GM18511 (cell line): ENCODE data around the gene ICOS.

Experiments used
- ATAC-seq: cut with Tn5 transposase; IDR thresholded peaks from one replicate; pipeline ENCODE4 v1.9.1; 2021; ENCODE audit warnings: mild to moderate bottlenecking, moderate library complexity; ENCODE audit not compliant: unreplicated experiment

Gene ICOS, protein sequence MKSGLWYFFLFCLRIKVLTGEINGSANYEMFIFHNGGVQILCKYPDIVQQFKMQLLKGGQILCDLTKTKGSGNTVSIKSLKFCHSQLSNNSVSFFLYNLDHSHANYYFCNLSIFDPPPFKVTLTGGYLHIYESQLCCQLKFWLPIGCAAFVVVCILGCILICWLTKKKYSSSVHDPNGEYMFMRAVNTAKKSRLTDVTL

DNA sequence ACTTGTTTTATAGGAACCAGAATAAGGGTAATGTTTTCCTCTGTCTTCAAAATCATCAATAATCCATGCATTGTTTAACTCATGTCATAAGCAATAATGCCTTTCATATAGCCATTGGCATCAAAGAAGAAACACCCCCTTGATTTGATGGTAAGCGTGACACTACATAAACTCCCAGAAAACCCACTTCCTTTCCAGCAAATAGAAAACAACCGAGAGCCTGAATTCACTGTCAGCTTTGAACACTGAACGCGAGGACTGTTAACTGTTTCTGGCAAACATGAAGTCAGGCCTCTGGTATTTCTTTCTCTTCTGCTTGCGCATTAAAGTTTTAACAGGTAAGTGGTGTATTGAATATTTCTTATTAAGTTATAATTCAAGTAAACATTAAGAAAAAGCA is at the start of gene ICOS:
TSS of gene ICOS (plus strand) at position 229 of the 400 bp plus-strand sequence. CDS start at position 281, 52 bp downstream.
- ATAC-seq = no peak

DNA sequence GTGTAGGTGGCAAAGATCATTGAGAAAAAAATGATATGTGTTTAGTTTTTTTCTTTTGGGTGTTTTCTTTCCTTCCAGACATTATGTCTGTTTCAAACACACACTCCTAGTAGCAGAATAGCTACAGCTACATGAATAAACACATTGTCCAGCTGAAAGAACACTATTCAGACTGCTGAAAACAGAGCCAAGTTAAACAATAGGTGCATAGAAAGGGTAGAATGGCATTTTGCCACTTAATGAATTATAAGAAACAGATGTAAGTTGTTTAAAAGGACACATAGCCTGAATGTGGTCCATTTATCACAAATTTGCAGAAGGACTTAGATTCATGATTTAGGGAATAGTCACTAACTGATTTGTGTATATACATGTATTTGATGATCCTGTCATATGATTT is 48.9 kb upstream of the ICOS start:
- ATAC-seq = no peak

DNA sequence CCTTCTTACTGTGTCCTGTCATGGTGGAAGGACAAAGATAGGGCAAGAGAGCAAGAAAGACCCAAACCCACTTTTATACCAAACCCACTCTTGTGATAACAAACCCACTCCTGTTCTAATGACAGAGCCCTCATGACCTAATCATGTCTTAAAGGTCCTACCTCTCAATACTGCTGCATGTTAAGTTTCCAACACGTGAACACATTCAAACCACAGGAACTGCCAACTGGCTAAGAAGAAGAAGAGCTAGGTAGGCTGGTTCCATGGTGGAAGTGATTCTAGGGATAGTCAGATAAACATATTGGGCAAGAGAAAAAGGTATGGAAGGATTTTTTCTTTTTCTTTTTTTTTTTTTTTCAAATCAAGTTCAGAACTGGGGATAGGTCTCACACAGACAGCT is 47.0 kb upstream of the ICOS start:
- ATAC-seq = no peak

DNA sequence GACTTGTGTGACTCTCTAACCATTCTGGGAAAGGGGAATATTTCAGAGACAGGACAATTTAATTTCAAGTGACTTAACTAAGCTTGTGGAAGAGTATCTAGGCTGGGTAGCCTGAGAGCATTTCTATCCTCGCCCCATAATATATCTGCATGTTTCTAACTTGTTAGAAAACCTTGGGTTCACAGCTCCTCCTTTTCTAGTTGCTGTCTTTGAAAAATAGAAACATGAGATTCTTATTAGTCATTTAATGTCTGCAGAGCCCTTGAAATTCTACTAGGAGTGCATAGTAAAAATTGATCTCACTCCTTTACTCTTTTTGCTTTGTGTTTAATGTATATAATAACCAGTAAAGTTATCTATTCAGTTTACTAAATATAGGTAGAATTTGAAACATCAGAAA is 46.6 kb upstream of the ICOS start:
- no peak for ATAC-seq

DNA sequence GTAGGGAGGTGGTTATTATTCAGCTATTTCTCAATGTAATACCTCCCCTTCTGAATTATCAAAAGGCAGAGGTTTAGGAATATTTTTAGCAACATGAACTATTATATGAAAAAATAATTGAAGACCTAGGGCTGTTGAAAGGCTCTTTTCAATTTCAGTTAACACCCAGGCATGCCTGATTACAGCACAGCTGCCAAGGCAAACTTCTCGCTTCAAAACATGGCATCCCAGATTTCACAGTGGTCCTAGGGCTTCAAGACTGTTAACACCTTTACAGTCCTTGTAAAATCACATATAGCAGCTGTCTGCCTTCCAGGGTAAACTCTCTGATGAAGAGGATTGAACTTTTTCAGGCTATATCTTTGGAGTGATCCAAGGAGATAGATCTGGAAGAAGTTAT is 45.8 kb upstream of the ICOS start:
- no peak for ATAC-seq

DNA sequence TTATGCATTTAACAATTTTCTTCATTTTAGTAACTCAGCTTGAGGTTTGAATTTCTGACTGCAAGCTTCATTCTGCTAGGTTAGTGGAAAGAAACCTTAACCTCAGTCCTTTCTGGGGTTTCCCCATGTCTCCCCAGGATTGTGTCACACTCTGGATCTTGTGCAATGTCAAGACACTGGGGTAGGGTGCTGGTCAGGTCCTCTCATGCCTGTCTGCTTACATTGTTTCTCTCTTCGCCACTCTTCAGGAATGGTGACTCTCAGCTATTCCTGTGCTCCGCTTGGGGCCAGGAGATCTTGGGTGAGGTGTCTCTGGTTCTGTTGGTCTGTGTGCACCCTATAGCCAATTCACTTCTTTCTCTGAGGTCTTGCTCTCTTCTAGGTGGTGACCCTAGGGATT is 45.1 kb upstream of the ICOS start:
- no peak for ATAC-seq

DNA sequence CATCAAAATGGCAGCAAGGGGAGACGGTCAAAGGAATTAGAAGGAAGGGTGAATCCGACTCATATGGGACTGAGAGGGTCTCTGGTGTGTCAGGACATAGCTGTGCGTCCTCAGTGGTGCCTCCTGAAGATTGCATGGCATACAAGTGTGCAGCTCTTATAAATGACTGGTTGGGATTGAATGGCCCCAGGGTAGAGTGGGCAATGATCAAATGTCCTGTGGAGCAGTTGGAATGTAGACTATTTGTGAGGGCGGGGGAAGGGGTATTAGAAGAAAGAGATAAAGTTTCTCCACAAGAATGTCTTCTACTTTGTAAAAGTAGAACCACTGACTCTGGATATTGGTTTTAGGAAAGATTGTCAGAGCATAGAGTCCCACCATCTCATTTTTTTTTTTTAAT is 44.4 kb upstream of the ICOS start:
- no peak for ATAC-seq

DNA sequence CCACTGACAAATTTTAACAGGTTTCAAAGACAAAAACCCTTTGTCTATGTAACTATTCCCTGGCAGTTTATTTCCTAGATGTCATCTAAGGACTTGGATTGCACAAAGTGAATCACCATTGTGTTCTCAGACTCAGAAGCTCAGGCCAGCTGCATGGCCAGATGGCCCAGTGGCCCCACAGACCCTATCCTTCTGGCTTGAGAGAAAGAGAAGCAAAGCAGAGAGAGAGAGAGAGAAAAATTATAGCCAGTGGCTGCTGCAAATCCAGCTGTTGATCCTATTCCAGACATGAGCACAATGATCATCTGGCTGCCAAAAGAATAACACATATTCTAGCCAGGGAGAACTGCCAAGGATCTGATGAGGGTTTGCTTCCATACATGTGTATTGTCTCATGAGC is 43.2 kb upstream of the ICOS start:
- no peak for ATAC-seq

DNA sequence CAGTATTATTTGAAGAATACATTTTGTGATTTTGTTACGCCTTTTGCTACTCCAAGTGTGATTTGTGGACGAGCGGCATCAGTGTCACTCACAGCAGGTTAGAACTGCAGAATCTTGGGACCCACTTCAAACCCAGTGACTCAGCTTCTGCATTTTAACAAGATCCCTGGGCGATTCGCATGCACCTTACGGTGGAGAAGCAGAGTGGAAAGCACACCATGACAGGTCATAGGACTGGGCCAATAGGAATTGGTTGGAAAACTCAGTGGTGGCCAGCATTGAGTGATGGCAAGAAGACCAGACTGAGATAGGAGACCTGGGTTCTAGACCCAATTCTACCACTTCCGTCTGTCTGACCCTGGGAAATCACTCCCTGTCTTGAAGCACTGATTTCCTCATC is 42.7 kb upstream of the ICOS start:
- no peak for ATAC-seq

DNA sequence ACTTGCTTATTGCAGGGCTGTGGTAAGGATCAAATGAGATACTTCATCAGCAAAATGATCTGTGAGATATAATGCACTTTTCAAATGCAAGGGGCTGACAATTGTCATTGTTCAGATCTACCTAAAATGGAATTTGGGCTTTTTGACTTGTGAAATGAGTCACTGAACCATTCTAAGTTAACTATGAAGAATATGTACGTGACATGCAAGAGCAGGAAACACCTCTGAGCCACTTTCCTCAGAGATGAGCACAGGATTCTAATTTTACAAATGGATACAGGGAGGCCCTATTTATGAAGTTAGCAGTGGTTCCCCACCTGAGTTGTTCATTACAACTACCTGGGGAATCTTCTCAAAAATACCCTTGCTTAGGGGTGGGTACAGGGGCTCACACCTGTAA is 42.3 kb upstream of the ICOS start:
- peak; percentile 65 for ATAC-seq

DNA sequence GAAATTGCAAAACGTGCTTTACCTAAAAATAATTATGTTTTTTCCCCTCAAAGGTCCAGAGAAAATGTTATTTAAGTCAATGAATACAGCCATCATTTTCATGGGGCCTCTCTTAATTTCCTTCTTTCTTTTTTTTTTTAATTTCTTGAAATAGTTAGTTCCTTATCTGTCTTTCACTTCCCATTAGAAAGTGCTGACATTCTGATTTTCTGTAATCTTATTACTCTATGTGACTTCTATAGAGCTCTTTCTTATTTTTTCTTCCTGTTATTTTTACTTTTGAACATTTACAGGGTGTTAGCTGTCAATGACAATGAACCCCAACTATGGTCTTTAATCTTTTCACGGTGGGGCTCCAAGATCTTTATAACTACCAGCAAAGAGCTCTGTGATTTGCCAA is 39.0 kb upstream of the ICOS start:
- ATAC-seq = no peak

DNA sequence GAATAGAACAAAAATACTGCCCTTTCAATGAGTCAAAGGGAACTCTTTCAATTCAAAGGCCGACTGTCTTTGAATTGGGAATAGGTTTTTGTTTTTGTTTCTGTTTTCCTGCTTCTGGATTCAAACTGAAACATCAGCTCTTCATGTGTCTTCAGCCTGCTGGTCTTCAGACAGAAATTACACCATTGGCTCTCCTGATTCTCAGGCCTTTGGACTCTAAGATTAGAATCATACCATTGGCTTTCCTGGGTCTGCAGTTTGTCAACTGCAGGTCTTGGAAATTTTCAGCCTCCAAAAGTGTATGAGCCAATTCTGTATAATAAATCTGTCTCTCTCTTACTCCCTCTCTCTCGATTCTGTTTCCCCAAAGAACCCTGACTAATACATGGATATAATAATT is 37.9 kb upstream of the ICOS start:
- ATAC-seq = no peak

DNA sequence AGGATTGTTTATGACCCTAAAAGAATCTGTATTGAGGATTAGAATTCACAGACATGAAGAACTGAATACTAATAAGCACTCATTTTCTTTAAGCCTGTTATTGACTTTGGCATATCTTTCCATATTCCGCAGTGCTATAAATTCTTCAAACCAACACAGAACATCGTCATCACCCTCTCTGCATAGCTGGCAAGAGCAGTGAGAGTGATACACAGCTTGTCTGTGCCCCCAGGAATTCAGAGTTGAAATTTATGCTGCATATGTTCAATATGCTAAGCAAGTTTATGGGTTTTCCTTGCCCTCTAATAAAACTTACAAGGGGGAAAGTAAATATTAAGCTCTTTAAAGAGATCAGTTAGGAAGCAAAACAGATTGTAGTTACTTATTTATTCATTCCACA is 36.3 kb upstream of the ICOS start:
- ATAC-seq = no peak

DNA sequence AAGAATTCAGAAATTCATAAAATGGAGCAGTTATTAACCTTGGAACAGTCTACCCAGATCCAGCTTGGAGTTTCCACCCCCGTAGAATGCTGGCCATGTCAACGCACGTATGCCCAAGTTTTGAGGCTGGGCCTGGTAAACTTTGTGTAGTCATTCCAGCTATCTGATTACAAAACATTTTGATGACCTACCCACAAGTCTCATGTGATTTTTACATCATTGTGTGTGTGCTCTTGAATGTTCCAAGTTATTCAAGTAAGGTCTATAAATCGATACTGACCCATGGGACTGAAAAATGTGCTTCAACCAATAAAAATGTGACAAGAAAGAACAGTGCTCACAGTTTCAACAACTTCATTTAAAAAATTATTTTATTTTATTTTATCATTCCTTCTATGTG is 32.5 kb upstream of the ICOS start:
- no peak for ATAC-seq

DNA sequence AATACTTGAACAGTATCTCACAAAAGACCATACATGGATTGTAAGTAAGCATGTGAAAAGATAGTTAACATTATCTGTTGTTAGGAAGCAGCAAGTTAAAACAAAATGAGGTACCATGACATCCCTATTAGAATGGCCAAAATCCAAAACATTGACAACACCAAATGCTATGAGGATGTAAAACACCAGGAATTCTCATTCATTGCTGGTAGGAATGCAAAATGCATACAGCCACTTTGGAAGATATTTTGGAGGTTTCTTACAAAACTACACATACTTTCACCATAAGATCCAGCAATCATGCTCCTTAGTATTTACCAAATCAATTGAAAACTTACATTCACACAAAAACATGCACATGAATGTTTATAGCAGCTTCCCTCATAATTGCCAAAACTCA is 30.9 kb upstream of the ICOS start:
- ATAC-seq = no peak

DNA sequence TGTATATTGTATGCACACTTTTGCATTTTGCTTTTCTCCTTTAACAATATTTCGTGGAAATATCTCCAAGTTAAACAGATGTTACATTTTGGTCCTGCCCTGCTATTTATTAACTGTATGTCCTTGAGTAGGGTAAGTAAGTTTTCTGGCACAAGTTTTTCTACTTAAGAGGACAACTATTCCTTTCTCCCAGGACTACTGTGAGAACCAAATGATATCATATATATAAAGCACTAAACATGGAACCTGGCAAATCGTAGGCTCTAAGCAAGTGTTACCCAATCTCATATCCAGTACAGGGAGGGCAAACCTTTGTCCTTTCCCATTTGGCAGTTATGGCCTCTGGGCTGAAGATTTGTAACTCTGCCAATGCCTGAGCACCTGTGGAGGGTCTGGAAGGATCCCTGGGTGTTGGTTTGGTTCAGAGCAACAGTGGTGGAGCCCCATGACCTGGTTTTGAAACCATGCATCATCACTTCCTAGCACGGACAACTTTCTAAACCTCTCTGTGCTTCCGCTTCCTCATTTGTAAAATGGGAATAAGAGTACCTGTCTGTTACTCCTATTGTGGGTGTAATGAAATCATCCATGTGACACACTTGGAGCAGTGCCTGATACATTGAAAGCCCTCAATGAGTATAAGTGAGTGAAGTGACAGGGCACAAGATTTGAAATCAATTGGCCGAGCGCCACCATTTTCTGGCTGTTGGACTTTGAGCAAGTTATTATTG is 28.3 kb upstream of the ICOS start:
- peak; percentile 44 for ATAC-seq

DNA sequence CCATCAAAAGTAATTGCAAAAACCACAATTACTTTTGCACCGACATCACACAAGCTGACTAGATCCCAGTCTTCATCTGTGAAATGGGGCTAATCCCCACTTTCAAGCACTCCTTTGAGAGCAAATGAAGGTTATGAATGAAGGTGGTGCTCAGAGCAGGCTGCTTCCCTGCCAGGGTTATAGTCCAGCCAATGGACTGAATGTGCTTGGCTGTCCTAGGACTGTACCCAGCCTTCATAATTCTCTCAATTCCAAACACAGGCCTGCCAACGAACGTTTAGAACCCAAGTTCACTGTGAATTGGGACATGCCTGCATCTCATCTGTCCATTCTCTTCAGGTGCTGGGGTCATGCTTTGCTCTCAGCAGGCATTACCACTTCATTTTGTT is 27.8 kb upstream of the ICOS start:
- ATAC-seq = peak; percentile 6

DNA sequence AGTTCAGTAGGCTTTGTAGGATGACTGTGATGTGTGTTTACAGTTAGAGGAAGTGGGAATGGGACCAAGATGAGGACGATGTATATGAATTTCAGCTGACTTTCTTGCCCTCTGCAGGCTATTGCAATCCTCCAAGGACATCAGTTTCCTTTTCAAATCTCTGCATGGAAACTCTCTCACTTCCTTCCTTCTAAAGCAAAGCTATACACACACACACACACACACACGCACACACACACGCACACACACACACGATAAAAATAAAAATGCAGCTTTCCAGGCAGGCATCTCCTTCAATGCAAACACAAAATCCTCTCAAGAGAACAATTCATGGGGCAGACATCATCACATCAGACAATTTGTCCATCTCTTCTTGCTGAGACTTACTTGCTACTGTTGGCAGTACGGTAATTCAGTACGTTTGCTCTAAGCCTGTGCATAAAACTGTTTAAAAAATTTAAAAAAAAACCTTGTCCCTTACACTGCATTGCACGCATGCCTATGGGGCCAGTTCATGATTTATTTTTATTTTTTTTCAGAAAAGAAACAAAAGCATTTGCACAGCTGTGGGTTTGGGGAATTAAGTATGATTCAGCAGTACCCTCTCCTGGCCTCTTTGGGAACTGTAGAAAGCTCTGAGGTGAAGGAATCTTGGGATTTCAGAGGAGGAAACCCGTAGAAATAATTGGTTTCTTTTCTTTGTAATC is 27.1 kb upstream of the ICOS start:
- ATAC-seq = no peak

DNA sequence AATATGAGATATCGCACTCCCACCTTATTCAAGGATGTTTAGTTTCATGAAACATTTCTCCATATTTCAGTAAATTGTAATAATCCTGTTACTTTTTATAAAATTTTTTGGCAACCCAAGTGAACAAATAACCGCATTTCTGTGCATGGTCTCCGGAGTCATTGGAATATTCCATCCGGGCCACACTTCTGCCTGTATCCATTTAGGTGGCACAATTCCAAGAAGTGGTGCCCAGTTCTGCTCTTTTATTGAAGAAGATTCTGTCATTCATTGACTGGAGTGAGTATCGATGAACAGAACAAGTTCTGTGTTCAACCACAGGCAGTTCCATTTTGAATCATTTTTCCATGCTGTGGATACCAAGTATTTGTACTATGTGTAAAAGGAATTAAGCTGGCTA is 26.6 kb upstream of the ICOS start:
- ATAC-seq = no peak

DNA sequence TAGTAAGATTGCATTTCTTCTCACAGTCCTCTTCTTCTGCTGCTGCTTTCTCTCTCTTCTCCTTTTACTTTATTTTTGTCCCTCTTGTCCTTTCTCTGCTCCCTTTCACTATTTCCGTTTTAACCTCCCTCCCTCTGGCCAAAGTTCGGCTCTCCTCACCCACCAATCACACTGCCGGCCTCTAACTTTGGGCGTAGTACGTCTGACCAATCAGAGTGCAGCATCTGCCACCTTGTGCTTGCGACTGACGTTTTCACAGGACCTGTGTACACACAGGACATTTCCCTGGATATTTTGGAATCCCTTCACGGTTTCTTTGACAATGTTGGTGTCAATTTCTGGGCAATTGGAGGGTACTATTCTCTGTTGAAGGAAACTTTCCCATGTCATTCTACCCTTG is 22.6 kb upstream of the ICOS start:
- ATAC-seq = no peak

DNA sequence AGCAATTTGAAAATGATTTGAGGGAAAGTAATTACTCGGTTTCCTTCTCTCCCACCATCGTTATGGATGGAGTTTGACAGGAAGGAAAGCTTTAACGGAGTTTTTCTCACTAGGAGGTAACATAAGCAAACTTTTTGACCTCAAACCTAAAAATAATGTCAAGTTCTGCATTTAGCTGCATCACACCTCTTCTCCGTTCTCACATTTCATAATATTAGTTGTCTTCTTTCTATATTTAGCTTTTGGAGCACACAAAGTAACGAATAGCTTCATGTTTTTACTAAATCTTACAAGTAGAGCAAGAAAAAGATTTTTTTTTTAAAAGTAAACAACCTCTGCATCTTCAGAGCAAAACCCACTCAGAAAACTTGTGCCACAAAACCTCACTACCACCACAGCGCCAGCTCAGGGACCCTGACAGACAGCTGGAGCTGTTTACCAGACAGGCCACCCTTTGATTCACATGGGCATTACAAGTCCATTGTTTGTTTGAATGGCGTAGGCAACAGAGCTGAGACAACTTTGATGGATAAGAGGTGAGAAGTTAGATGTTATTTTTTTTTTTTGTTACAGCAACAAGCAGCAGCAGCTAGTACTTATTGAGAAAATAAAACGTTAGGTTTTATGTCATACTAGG is 21.9 kb upstream of the ICOS start:
- peak; percentile 72 for ATAC-seq

DNA sequence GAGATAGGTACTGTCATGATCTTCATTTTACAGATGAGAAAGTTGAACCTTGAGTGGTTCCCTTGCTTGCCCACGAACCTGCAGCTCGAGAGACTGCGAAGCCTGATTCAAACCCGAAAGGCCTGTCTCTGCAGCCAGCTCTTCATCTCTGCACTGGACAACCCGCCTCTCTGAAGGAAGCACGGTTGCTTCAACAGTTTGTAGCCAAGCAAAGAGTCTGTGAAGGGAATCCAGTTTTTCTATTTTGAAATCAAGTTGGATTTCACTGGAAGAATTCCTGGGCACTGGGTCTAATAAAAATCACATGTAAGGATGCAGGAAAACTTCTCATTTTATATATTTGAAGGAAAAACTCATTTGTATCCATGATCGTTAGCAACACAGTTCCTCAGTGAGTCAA is 21.3 kb upstream of the ICOS start:
- no peak for ATAC-seq
